GM19351 (cell line): ENCODE results near the gene CDK5.
A peak's percentile ranks its signal among the peaks of the same experiment; 100 is the strongest.

Experiments used
- ATAC-seq: cut with Tn5 transposase; IDR thresholded peaks from one replicate; pipeline ENCODE4 v1.9.1; 2021; ENCODE audit warnings: mild to moderate bottlenecking, moderate library complexity; ENCODE audit not compliant: unreplicated experiment

The CDK5 gene

GRCh38 chr7:151074817-151075661, 17.3 kb upstream of the CDK5 start:
- ATAC-seq: no peak

- no peak for ATAC-seq
Observed at GRCh38 chr7:151073990-151074389, 16.3 kb upstream of the CDK5 start.

- no peak for ATAC-seq
Observed at GRCh38 chr7:151071032-151071866, 13.6 kb upstream of the CDK5 start.

GRCh38 chr7:151070574-151070960, 12.9 kb upstream of the CDK5 start:
- no peak for ATAC-seq

- ATAC-seq: no peak
Observed at GRCh38 chr7:151069841-151070573, 12.3 kb upstream of the CDK5 start.

- no peak for ATAC-seq
Observed at GRCh38 chr7:151068069-151068773, 10.5 kb upstream of the CDK5 start.

GRCh38 chr7:151066273-151066974, 8.7 kb upstream of the CDK5 start:
- no peak for ATAC-seq

- no peak for ATAC-seq
Observed at GRCh38 chr7:151065516-151065915, 7.8 kb upstream of the CDK5 start.

GRCh38 chr7:151064993-151065392, 7.3 kb upstream of the CDK5 start:
- no peak for ATAC-seq

- no peak for ATAC-seq
Observed at GRCh38 chr7:151064454-151064853, 6.8 kb upstream of the CDK5 start.

GRCh38 chr7:151063212-151063561, 5.5 kb upstream of the CDK5 start:
- no peak for ATAC-seq

- no peak for ATAC-seq
Observed at GRCh38 chr7:151062399-151063211, 4.9 kb upstream of the CDK5 start.

- ATAC-seq: no peak
Observed at GRCh38 chr7:151062111-151062398, 4.4 kb upstream of the CDK5 start.

GRCh38 chr7:151061213-151062110, 3.8 kb upstream of the CDK5 start:
- no peak for ATAC-seq

- no peak for ATAC-seq
Observed at GRCh38 chr7:151060416-151061212, 2.9 kb upstream of the CDK5 start.

GRCh38 chr7:151060113-151060415, 2.4 kb upstream of the CDK5 start:
- ATAC-seq: no peak

- peak; percentile 24 for ATAC-seq
Observed at GRCh38 chr7:151059367-151060112, 1.8 kb upstream of the CDK5 start, which contains the start of gene SLC4A2. TSS of gene SLC4A2 (plus strand) at chr7:151059589. CDS start at chr7:151061988, 2,399 bp downstream.
